ENCODE data around the gene ATOH7.

DNA sequence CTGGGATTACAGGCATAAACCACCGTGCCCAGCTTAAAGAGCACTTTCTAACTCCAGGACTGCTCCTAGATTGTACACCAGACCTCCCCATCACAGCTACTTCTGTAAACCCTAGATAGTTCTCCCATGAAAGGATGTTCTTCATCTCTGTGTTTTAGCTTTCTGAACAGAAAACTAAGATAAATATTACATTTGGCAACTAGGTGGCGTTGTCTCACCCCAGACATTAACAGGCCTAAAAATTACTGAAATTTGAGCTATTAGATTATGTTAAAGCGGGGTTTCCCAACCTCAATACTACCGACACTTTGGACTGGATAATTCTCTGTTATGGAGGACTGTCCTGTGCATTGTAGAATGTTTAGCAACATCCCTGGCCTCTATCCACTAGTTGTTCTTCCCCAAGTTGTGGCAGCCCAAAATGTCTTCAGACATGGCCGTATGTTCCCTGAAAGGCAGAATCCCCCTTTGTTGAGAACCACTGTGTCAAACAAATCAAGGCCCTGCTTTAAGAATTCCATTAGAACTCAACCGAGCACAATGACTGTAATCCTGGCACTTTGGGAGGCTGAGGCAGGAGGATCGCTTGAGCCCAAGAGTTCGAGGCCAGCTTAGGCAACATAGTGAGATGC is 19.1 kb downstream of the ATOH7 start:
- TF ChIP-seq, protein P1, sequence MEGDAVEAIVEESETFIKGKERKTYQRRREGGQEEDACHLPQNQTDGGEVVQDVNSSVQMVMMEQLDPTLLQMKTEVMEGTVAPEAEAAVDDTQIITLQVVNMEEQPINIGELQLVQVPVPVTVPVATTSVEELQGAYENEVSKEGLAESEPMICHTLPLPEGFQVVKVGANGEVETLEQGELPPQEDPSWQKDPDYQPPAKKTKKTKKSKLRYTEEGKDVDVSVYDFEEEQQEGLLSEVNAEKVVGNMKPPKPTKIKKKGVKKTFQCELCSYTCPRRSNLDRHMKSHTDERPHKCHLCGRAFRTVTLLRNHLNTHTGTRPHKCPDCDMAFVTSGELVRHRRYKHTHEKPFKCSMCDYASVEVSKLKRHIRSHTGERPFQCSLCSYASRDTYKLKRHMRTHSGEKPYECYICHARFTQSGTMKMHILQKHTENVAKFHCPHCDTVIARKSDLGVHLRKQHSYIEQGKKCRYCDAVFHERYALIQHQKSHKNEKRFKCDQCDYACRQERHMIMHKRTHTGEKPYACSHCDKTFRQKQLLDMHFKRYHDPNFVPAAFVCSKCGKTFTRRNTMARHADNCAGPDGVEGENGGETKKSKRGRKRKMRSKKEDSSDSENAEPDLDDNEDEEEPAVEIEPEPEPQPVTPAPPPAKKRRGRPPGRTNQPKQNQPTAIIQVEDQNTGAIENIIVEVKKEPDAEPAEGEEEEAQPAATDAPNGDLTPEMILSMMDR (IDR thresholded peaks at IDR 0.05), result peak; percentile 46 to 59 (median 58)
- TF ChIP-seq POLR2AphosphoS5 (IDR thresholded peaks at IDR 0.05) (no peak), POLR2A (IDR thresholded peaks at IDR 0.05; ENCODE audit: low read depth) (no peak)

All from esophagus muscularis mucosa (tissue), 3 donors.